GM21723 (cell line): ENCODE measurements around the gene NFATC4.

Experiments
- ATAC-seq: cut with Tn5 transposase; IDR thresholded peaks from one replicate; pipeline ENCODE4 v1.9.1; 2021; ENCODE audit warnings: mild to moderate bottlenecking, moderate library complexity; ENCODE audit not compliant: unreplicated experiment

Gene NFATC4

GRCh38 chr14:24407608-24408325 is 39.8 kb downstream of the NFATC4 start:
- no peak for ATAC-seq

GRCh38 chr14:24408764-24409163 is 40.8 kb downstream of the NFATC4 start:
- ATAC-seq: no peak

DNA sequence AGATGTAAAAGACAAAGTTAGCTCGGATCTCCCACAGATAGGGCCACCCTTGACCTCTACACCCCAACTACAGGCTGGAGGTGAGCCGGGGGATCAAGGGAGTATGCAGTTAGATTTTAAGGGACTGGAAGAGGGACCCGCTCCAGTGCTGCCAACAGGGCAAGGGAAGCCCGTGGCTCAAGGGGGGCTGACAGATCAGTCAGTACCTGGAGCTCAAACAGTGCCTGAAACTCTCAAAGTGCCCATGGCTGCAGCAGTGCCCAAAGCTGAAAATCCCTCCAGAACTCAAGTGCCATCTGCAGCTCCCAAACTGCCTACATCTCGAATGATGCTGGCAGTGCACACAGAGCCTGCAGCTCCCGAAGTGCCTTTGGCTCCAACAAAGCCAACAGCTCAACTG is 41.2 kb downstream of the NFATC4 start:
- no peak for ATAC-seq

DNA sequence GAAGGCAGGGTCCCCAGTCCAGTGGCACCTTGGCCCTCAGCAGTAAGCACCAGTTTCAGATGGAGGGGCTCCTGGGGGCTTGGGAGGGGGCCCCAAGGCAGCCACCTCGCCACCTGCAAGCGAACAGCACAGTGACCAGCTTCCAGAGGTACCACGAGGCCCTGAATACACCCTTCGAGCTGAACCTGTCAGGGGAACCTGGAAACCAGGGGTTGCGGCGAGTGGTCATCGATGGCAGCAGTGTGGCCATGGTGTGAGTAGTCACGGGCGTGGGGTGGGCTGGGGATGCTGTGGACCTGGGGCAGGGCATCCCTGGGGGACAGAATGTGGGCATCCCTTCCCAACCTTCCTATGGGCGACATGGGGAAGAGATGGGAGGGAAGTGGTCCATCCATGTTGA is 42.0 kb downstream of the NFATC4 start:
- ATAC-seq: no peak

GRCh38 chr14:24411443-24412389 is 43.7 kb downstream of the NFATC4 start:
- no peak for ATAC-seq

DNA sequence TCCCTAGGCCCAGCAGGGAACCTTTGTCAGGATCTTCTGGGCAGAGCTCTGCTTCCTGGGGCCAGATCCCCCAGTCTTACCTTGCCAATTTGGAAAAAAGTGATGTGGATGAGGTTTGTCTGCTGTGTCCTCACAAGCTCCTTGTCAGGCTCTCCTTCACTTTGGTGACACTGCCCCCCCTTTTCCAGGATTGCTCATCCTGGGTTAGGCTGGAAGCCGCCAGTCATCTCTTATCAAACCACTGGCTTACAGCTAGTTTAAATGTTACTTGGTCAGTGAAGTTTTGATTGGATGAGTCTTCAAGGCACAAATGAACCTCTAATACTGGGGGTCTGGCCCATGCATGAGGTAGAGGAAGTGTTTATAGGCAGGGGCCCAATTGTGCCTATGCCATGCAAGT is 46.1 kb downstream of the NFATC4 start:
- no peak for ATAC-seq

GRCh38 chr14:24414732-24415420 is 46.9 kb downstream of the NFATC4 start:
- no peak for ATAC-seq

- no peak for ATAC-seq
These were observed 47.7 kb downstream of the NFATC4 start for GRCh38 chr14:24415421-24416253.

DNA sequence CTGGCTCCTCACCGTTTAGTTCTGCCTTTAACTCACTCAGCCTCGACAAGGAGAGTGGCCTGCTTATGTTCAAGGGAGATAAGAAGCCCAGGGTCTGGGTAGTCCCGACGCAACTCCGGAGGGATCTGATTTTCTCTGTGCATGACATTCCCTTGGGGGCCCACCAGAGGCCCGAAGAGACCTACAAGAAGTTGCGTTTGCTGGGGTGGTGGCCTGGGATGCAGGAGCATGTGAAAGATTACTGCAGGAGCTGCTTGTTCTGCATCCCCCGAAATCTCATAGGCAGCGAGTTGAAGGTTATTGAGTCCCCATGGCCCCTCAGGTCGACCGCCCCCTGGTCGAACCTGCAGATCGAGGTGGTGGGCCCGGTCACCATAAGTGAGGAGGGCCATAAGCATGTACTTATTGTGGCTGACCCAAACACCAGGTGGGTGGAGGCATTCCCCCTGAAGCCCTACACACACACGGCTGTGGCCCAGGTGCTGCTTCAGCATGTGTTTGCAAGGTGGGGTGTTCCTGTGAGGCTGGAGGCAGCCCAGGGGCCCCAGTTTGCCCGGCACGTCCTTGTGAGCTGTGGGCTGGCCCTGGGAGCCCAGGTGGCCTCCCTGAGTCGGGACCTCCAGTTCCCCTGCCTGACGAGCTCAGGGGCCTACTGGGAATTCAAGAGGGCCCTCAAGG is 48.4 kb downstream of the NFATC4 start:
- ATAC-seq: no peak

GRCh38 chr14:24416932-24417619 is 49.1 kb downstream of the NFATC4 start:
- no peak for ATAC-seq

DNA sequence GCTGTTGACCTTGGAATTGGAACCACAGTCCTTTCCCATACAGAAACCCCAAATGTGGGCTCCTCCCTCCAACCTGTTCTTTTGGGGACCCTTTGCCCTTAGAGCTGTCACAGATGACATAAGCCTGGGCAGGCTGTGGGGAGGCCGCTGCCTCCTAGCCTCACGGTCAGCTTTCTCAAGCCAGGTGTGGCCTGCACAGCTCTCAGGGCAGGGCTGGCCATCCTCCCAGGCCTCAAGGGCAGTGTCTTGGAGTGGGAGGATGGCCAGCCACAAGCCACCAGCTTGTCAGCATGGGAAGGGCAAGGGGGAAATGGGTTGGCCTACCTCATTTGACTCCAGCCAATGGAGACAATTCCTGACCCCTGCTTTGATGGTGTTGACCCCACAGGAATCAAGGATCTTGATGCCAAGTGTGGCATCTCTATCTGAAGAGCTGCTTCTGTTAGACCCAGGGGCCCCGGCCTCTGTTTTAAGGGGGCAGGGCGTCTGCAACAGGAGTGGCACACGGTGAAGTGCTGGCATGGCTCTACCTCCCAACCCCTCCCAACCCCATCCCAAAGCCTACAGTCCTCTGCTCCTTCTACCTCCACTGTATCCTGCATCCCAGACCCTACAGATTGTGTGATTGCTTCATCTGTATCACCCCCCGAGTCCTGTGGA is 50.0 kb downstream of the NFATC4 start:
- no peak for ATAC-seq

GRCh38 chr14:24418492-24418873 is 50.5 kb downstream of the NFATC4 start:
- no peak for ATAC-seq

- ATAC-seq: no peak
These were observed 54.3 kb downstream of the NFATC4 start for GRCh38 chr14:24422261-24422660.

- ATAC-seq: no peak
These were observed 55.0 kb downstream of the NFATC4 start for GRCh38 chr14:24422694-24423601.

GRCh38 chr14:24425704-24426103 is 57.7 kb downstream of the NFATC4 start:
- no peak for ATAC-seq

- no peak for ATAC-seq
These were observed 58.3 kb downstream of the NFATC4 start for GRCh38 chr14:24426150-24426911.

DNA sequence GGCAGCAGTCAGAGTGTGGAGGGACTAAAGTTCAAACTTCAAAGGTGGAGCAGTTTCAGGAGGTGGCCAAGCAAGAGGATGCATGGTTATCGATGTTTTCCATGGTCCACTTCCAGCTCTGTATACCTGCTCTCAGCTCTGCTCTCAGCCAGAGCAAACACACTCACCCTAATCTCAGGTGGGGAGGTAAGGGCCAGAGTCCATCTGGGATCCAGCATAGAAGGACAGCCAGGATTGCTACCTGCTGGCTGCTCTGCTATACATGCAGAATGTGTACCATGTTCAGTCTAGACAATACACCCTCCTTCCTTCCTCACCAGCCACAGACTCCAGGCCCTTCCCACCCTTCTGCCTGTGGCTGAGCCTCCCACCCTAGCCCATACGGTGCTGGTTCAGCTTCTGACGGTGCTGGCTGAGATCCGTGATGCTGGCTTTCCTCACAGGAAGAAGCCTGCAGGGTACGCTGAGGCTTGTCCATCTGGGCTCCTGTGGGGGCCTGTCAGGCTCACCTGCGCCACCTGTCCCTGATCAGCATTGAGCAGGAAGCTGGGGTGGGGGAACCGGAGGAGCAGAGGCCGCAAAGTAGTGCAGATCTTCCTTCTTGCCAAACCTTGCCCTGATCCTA is 59.0 kb downstream of the NFATC4 start:
- ATAC-seq: no peak
